Islet of Langerhans (tissue), 1 donor: ENCODE results near the gene ASB17.
"Not testable (repeated sequence)": the region's sequence is repeated elsewhere in the genome, so short reads cannot be mapped to it uniquely, and the experiment has no call there.

Source experiments
- FAIRE-seq: peaks from one replicate; lab custom pipeline; 2011; peaks lifted over from hg19 to GRCh38; lab: Jason Lieb, UNC

ASB17 gene, protein sequence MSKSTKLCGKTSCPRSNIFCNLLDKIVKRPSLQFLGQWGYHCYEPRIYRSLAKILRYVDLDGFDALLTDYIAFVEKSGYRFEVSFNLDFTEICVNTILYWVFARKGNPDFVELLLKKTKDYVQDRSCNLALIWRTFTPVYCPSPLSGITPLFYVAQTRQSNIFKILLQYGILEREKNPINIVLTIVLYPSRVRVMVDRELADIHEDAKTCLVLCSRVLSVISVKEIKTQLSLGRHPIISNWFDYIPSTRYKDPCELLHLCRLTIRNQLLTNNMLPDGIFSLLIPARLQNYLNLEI

DNA sequence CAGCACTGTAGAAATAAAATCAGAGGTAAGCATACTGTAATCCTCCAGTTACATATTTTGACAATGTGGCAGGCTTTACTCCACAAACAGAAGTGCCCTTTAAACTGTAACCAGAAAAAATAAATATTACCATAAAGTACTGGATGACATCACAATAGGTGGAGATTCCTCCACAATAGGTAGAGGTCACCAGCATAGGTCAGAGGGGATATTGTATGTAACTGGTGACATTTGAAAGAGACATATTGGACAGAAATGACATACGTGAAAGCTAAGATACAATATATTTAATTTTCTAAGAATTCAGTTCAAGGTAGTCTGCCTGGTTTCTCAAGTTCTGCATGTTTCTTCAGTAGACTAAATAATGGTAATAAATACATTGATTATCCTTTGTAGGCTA lies at the start of gene ASB17:
TSS of gene ASB17 (minus strand) at position 101 of the 400 bp plus-strand sequence. CDS start 113 bp downstream, outside the sequence.
- FAIRE-seq: no peak

DNA sequence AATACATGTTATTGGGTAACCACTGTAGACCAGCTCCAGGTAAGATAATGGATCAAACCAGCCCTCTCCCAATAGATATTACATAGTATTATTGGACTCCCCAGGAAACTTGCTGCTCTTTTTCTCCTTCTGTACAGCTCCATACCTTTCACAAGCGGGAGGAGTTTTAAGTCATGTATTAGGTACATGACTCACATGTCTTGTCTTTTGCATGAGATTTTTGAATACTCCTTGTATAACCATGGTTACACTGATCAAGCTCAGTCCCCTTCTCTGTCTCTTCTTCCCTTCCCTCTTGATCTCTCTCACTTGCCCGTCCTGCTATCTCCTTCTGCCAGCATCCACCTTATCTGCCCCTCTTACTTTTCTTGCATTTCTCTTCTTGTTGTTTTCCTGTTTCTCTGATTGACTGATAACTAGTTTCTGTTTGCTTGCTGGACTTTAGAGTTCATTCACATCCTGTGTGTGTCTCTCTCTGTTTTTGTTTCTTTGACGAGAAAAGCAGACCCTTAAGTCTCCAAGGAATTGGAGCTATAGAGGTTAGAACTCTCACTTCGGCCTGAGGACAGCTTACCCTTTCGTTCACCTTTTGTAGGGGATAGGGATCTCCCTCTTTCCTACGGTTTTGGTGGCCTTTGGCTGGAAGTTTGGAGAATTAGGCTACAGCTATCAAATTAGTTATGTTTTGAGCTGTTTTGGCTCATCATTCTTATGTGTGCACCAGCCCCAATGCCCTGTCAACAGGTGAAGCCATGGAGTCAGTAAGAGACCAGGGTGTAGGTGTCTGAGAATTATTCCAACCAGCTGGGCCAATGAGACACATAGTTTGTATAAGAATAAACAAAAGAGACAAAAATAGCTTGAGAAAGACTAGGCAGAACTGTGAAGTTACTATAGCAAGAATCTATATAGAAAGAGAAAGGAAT lies 49.0 kb upstream of the ASB17 start:
- no peak for FAIRE-seq

DNA sequence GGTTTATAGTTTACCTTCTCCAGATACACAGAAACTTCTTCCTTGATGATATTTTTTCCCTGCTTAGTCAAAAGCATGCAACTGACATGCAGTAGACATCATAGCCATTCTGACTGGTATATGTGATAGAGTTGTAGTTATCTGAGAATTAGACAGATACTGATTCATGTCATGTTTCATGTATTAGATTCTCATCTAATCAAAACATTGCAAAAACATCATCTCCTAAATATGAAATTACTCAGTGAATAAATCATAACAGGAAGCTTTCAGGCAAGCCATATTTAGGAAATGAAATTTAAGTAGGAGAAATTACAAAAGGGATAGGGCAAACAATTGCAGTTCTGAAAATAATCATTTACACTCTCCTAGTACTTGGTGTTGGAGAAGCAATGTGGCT lies 38.4 kb upstream of the ASB17 start:
- no peak for FAIRE-seq

DNA sequence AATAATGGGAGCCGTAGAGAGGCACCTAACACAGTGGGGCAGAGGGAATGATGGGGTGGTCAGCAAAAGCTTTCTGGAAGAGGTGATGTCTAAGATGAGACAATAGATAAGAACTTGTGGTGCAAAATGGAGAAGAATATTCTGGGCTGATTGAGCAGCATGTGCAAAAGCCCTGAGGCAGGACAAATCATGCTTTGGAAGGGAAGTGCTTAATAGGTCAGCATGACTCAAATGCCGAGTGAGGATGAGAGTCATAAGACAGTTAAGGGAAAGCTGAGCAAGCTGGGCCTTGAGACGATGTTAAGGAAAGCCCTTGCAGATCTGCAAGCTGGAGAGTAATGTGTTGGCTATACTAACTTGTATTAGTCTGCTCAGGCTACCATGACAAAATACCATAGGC lies 37.3 kb upstream of the ASB17 start:
- no peak for FAIRE-seq

DNA sequence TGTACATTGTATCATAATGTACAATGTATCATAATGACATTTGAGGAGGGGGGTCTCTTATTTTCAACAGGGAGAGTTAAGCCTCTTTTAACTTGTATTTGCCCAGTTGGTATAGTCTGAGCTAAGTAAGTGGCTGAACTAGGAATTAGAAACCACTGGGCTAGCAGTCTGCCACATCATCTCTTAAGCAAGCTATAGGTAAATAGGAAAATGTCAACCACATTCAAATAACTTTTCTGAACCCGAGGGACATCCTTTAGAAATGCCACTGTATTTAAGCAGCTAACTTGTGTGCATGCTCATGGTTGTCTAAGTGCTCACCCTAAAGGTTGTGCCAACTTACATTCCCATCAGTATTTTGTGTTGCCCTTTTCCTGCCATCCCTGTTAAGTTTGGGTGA lies 35.5 kb upstream of the ASB17 start:
- no peak for FAIRE-seq

DNA sequence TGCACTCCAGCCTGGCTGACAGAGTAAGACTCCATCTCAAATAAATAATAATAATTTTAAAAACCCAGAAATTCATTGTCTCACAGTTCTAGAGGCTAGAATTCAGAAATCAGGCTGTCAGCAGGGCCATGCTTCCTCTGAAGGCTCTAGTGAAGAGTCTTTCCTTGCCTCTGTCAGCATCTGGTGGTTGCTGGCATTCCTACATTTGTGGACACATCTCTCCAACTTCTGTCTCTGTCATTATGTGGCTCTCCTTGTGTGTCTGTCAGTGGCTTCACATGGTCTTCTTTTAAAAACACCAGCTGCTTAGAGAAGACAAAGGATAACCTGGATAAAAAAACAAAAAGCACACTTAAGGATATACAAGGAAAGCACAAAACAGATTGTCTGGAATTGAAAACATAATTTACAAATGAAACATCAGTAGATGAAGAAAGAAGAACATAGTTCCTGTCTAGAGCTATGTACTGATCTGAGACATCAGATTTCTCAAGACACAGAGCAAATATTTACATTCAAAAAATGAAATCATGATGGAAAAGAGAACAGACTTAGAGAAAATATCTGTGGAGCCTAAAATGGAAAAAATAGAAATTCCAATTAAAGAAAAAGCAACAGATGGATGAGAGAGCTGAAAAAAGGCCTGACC lies 32.7 kb upstream of the ASB17 start:
- no peak for FAIRE-seq

DNA sequence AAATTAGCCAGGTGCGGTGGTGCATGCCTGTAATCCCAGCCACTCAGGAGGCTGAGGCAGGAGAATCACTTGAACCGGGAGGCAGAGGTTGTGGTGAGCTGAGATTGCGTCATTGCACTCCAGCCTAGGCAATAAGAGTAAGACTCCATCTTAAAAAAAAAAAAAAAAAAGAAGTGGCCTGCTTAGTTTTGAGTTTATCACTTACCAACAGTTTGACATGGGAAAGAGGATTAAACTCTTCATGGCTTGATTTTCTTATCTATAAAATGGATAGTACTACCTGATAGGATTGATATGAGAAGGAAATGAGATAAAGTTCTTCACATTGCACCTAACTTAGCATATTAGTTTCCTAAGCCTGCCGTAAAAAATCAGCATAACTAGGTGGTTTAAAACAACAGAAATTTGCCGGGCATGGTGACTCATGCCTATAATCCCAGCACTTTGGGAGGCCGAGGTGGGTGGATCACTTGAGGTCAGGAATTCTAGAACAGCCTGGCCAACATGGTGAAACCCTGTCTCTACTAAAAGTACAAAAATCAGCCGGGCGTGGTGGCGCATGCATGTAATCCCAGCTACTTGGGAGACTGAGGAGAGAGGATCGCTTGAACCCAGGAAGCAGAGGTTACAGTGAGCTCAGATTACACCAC lies 32.0 kb upstream of the ASB17 start:
- not testable (repeated sequence) for FAIRE-seq

DNA sequence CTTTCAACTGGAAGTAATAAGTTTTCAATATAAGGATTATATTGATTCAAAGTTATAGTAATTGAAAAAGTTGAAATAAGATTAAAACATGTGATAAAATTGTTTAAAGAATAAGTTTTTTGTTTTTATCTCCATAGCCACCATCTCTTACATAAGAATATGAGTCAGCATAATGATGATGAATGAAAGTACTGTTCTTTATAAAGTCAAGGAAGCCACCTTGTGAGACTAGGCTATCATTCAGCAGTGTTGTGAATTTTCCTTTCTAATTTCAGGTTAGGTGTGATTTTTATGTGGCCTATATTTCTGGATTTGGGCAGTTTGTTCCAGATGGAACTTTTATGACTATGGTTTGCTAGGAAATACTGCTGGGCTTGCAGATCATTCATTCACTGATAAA lies 22.4 kb upstream of the ASB17 start:
- FAIRE-seq: no peak

DNA sequence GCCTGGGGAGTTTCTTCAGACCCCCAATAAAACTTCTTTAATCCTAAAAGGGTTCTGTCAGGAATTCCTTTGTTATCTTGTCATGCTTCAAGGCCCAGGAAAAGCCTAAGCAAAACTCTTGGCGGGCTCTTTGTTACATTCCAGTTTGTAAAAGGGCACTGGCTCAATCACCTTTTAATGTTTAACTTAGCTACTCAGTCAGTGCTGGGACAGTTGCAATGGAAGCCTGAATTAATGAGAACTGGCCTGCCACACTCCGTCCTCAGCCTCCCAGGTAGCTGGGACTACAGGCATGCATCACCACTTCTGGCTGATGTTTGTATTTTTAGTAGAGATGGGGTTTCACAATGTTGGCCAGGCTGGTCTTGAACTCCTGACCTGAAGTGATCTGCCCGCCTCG lies 21.3 kb upstream of the ASB17 start:
- no peak for FAIRE-seq

DNA sequence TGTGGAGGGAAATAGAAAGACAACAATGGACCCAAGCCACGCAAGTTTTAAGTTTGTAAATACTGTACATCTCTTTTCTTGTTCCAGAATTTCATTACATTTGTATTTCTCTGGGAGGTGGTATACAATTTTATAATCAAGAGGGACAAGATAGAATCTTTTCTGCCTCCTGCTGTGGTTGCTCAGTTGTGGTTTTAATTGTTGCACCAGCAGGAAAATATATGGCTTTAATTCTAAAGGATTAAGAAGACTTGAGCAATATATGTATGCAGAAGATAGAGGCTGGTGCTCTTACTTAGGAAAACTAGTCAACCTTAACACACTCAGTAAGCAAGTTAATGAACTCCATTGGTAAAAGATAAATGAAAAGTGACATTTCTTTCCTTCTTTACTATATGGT lies 19.8 kb upstream of the ASB17 start:
- FAIRE-seq: no peak

DNA sequence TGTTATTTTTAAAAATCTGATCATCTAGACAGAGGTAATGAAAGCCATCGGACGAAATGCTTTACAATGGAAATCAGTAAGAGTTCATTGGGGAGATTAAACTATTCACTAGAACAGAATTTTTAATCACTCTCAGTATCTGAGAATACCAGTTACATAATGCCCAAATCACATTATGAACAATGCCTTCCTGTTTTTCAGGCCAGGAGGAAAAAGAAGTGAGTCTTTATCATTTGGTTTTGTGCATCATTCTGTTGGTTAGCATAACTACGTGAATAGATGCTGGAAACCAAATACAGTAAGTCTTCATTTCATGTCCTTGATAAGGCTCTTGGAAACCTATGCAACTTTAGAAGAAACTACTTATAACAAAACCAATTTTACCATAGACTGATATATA lies 18.0 kb upstream of the ASB17 start:
- no peak for FAIRE-seq

DNA sequence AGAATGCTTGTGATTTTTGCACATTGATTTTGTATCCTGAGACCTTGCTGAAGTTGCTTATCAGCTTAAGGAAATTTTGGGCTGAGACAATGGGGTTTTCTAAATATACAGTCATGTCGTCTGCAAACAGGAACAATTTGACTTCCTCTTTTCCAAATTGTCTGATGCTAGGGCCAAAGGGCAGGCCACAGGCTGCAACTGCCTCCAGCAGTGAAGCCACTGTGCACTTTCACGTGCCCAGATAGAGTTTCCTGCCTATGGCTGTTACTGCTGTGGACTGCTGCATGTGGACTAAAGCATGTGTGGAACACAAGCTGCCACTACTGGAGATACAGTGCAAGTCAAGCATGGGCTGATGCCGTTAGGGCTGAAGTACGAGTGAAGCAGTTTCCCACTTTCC lies 10.8 kb upstream of the ASB17 start:
- not testable (repeated sequence) for FAIRE-seq

DNA sequence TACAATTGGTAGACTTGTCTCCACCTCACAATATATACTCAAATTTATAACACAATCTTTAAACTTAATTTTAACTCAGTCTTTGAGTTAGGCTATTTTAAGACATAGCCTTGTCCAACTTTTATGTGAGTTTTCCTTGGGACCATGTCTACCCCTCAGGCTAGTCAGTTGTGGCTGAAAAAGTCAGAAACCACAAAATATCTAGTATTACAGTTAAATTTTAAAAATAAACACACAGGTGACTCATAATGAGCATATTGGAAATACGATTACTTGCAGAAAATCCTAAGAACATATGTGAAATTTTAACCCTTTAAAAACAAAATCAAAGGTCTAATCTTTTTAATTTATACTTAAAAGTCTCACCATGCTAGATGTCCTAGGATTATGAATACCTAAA lies 4.8 kb upstream of the ASB17 start:
- FAIRE-seq: no peak

DNA sequence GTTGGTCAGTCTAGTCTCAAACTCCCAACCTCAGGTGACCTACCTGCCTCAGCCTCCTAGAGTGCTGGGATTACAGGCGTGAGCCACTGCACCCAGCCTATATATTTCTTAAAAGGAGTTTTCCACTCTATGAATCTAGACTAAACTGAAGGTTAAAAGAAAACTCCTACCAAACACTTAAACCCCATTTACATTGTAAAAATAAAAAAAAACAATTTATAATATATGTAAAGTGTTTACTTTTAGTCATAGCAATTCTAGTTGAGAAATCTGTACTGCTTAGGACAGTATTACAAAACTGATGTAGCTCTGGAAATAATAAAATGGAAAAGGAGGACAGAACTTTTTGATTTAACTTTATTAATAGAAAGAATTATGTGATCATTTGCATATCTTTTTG lies 9.5 kb downstream of the ASB17 start:
- no peak for FAIRE-seq

DNA sequence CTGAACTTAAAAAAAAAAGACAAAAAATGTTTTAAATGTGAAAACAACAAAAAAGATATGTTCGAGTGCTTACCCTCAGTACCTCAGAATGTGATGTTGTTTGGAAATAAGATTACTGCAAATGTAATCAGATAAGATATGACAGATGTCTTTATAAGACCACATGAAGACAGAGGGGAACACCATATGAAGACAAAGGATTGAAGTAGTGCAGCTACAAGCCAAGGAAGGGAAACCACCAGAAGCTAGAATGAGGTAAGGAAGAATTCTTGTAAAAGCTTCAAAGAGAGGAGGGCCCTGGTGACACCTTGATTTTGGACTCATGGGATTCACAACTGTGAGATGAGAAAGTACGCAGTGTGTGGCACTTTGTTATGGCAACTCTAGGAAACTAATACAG lies 15.4 kb downstream of the ASB17 start:
- no peak for FAIRE-seq

DNA sequence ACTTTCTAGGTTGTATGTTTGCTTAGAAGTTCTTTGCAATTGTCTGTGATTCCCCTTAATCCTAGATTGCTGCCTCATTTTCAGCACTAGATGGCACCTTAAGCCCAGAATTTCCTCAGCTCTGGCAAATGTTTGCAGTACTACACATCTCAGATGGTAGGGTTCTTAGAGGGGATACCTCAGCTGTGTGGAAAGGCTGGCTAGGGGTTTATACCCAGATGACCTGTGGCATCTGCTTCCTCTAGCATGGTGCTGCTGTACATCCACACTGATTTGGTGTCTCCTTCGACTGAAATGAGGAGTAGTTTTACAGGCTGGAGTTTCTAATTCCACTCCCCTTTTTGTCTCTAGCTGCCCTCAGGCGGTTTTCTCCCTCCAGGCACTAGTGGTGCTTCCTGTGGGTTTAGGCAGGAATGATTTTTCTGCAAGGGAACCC lies 23.5 kb downstream of the ASB17 start:
- FAIRE-seq: no peak

DNA sequence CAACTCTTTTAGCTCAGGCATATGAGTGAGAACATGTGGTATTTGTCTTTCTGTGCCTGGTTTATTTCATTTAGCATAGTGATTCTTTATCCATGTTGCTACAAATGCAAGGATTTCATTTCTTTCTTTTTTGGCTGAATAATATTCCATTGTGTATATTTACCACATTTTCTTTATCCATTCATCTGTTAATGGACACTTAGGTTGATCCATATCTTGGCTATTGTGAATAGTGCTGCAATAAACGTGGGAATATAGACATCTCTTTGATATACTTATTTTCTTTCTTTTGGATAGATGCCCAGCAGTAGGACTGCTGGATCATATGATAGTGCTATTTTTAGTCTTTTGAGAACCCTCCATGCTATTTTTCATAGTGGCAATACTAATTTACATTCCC lies 30.8 kb downstream of the ASB17 start:
- FAIRE-seq: no peak

DNA sequence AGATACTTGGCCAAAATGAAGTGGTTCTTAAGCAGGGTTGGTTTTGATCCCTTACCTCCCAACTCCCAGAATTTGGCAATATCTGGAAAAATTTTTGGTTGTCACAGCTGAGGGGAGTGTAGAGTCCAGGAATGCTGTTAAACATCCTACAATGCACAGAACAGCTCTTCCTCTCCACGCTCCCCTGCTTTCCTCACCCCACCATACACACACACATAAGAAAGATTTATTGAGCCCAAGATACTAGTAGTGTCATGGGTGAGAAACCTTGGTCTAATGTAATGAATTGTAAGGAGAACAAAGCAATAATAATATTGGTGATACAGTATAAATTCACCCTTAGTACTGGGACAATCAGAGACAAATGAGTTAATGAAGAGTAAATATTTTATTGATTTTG lies 47.8 kb downstream of the ASB17 start:
- FAIRE-seq: no peak

DNA sequence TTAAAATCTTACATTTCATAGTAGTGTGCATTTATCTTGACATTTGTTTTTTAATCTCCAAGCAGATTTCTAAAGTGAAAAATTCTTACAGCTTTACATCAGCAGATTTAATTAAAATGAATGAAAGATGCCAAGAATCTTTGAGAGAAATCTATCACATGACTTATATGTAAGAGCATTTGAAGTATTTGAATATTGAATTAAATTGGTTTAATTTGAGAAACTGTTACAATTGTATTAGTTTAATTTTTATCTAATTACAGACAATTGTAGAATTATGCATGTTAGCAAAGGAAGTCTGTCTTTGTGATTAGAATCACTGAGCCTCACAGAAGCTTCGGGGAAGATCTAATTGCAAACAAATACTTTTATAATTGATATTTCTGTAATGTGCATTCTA lies 52.2 kb downstream of the ASB17 start:
- no peak for FAIRE-seq

DNA sequence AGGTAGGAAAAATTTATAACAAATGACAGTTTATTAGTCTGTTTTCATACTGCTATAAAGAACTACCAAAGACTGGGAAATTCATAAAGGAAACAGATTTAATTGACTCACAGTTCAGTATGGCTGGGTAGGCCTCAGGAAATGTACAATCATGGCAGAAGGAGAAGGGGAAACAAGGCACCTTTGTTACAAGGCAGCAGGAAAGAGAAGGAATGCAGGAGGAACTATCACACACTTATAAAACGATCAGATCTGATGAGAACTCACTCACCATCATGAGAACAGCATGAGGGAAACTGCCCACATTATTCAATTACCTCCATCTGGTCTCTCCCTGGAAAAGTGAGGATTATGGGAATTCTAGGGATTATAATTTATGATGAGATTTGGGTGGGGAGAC lies 61.3 kb downstream of the ASB17 start:
- FAIRE-seq: no peak
